SKM-1 (cell line): Measurements from ENCODE around the gene HTT.
"Not testable (repeated sequence)": the region's sequence is repeated elsewhere in the genome, so short reads cannot be mapped to it uniquely, and the experiment has no call there.

Experiments
- DNase-seq: peaks from one replicate; lab custom pipeline; 2025; ENCODE audit not compliant: unreplicated experiment; lab: John Stamatoyannopoulos, UW

Gene HTT

GRCh38 chr4:3044870-3045819 lies 29.3 kb upstream of the HTT start:
- DNase-seq: no peak

DNA sequence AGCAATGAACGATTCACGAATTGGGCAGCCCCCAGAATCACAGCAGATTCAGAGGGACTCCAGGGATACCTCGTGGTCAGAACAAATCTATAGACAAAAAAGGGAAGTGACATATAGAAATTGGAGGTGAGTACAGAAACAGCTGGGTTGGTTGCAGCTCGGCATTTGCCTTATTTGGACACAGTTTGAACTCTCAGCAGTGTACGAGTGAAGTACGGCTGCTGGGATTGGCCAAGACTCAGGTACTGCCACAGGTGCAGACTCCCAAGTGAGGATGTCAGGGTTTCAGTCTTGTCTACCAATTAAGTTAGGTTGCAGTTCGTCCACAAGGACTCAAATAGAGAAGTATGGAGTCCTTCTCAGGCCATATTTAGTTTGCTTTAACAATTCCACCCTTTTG lies 28.3 kb upstream of the HTT start:
- DNase-seq: no peak

DNA sequence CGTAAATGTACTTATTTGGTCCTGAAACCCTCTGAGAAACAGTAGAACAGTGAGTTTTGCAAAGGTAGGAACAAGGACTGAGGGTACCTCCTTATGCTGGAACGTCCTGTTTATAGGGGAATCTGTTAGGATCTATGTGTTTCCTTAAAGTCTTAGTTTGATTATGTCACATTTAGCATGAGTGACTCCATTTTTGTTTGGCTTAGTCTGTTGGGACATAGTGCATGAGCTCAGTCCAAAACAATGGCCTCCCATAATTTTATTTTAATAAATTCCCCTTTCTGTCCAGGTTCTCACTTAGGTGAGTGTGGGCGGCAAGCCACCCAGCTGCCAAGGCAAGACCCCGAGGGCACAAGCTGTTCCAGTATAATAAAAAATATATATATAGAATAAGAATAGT lies 27.9 kb upstream of the HTT start:
- DNase-seq: no peak

GRCh38 chr4:3047464-3048286 lies 26.8 kb upstream of the HTT start:
- DNase-seq: no peak

- not testable (repeated sequence) for DNase-seq
These were observed 23.2 kb upstream of the HTT start for GRCh38 chr4:3051141-3051897.

GRCh38 chr4:3054169-3054759 lies 20.2 kb upstream of the HTT start:
- no peak for DNase-seq

- no peak for DNase-seq
These were observed 14.5 kb upstream of the HTT start for GRCh38 chr4:3059943-3060342.

DNA sequence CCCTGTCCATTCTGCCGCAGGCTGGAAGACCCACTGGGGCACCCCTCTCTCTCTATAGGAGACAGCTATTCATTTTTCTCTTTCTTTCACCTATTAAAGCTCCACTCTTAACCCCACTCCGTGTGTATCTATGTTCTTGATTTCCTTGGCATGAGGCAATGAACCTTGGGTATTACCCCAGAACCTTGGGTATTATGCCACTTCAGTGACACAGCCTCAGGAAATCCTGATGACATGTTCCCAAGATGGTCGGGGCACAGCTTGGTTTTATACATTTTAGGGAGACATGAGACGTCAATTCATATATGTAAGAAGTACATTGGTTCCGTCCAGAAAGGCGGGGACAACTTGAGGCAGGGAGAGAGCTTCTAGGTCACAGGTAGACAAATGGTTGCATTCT lies 13.5 kb upstream of the HTT start:
- DNase-seq: no peak

- peak; percentile 46 for DNase-seq
These were observed 12.0 kb upstream of the HTT start for GRCh38 chr4:3062471-3062870.

- DNase-seq: no peak
These were observed 8.9 kb upstream of the HTT start for GRCh38 chr4:3065551-3065950.

- no peak for DNase-seq
These were observed 7.6 kb upstream of the HTT start for GRCh38 chr4:3066836-3067400.

DNA sequence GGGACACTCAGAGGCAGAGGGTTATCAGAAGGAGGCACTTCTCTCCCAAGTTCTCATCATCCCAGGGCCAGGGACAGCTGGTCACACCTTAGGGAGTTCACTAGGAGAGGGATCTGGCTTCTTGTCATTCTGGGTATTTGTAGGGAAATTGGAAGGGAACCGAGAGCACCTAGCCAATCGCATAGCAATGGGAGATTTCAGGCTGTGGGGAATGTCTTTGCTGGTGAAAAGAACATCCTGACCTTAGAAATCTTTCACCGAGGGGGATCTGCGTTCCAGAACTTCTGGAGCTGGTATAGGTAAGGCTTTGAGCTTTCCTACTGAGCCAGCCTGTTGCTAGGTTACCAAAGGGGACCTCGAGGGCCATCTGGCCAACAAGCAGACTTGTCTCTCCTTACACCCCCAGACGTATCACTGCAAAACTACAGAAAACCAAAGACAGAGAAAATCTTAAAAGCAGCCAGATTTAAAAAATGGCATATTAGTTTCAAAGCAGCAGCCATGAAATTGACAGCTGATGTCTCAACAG lies 6.9 kb upstream of the HTT start:
- DNase-seq: no peak

DNA sequence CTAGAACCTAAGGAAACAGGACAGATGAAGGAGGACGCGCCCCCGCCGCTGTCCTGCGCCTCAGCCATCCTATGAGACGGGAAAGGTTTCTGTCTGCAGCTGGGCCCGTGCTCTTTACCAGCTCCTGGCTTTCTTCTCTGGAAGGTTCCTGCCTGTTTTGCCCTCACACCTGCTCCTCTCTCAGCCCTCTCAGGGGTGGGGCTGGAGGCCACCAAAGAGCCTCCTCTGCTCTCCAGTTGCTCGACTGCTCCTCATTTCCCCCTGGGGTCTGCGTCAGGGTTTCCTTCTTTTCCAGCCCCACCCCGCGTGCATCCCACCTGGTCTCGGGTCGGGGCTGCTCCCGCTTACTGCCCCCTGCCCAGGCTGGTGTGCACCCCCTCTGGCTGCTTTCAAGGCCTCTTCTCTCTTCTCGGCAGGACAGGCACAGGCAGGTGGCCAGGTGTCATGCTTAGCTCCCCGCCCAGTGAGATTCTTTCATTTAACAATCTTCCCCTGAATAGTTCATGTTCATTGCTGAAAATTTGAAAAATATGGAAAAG lies 4.8 kb upstream of the HTT start:
- DNase-seq: no peak

DNA sequence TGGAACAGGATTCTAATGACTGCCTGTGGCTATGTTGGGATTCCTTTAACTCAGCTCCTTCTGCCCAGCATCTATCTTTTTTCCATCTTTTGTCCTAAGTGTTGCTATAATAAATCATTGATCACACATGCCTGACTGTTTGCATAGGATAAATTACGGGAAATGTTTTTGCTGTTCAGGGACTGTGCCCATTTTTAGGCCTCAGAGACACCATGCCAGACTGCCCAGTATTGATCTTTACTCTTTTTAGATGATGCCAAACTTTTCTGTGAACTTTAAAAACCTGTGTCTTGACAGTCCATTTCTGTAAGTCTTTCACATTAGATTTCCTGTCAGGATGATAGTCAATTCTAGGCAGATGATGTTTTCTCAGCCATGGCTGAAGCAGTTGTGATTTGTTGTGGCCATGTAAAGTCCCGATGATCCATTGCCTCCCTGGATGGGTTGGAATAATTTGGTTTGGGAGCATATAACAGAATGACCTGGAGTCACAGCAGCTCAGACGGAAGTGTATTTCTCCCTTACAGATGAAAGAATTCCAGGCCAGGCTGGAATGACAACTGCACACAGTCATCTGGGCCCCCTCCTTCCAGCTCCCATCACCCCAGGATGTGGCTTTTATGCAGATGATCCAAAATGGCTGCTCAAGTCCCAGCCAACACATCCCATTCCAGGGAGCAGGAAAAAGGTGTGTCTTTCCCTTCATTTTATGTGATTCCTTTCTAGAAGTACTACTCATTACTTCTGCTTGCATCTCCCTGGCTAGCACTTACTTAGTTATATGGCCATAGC lies 3.6 kb upstream of the HTT start:
- DNase-seq: no peak

- DNase-seq: no peak
These were observed 2.7 kb upstream of the HTT start for GRCh38 chr4:3071811-3072210.

GRCh38 chr4:3073158-3074077 lies 1.1 kb upstream of the HTT start:
- no peak for DNase-seq

DNA sequence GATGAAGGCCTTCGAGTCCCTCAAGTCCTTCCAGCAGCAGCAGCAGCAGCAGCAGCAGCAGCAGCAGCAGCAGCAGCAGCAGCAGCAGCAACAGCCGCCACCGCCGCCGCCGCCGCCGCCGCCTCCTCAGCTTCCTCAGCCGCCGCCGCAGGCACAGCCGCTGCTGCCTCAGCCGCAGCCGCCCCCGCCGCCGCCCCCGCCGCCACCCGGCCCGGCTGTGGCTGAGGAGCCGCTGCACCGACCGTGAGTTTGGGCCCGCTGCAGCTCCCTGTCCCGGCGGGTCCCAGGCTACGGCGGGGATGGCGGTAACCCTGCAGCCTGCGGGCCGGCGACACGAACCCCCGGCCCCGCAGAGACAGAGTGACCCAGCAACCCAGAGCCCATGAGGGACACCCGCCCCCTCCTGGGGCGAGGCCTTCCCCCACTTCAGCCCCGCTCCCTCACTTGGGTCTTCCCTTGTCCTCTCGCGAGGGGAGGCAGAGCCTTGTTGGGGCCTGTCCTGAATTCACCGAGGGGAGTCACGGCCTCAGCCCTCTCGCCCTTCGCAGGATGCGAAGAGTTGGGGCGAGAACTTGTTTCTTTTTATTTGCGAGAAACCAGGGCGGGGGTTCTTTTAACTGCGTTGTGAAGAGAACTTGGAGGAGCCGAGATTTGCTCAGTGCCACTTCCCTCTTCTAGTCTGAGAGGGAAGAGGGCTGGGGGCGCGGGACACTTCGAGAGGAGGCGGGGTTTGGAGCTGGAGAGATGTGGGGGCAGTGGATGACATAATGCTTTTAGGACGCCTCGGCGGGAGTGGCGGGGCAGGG lies 568 bp downstream of the HTT start:
- DNase-seq: peak; percentile 31

DNA sequence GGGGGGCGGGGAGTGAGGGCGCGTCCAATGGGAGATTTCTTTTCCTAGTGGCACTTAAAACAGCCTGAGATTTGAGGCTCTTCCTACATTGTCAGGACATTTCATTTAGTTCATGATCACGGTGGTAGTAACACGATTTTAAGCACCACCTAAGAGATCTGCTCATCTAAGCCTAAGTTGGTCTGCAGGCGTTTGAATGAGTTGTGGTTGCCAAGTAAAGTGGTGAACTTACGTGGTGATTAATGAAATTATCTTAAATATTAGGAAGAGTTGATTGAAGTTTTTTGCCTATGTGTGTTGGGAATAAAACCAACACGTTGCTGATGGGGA lies 1.1 kb downstream of the HTT start:
- no peak for DNase-seq
